CD4-positive, alpha-beta T cell (primary cell): ENCODE results near the gene TXNDC2. TPM values are rescaled to one million over a fixed set of nuclear protein-coding genes. Genes with fewer than 3 reads are reported as not detected.

Experiments
- ATAC-seq: fragments of 200-7000 bp; cut with Tn5 transposase; one replicate; pipeline ENCODE4 v1.10.0; 2022; ENCODE audit warnings: mild to moderate bottlenecking; ENCODE audit not compliant: poor library complexity
- CTCF ChIA-PET: fragments of 350-600 bp; sonication (Branson Sonifier 250); formaldehyde crosslinking; loops from one replicate; lab custom pipeline; 2021; ENCODE audit warnings: antibody characterized with exemption, inconsistent platforms; lab: Charles Lee
- POLR2A ChIA-PET: fragments of 350-600 bp; sonication (Branson Sonifier 250); formaldehyde crosslinking; loops from one replicate; lab custom pipeline; 2021; ENCODE audit warnings: antibody characterized with exemption, inconsistent platforms; lab: Charles Lee
- DNase-seq, 14 experiments: peaks; one replicate each; pipeline ENCODE4 v3.0.0-alpha.2; 2013 to 2020; ENCODE audit warnings: mixed read lengths in 2 of 14
- H3K27ac ChIP-seq, 2 donors: one replicate each; pipeline versions ENCODE4 v1.5.1 to v1.7.0; 2013; ENCODE audit warnings: low read length in 2 of 2, low read depth in 1 of 2, mild to moderate bottlenecking in 1 of 2
- H3K27me3 ChIP-seq, 2 experiments: 1 replicate in 1 of 2; 2 replicates in 1 of 2; pipeline versions ENCODE4 v1.6.1 to v1.7.0; 2013; ENCODE audit warnings: low read length in 2 of 2, control low read depth in 1 of 2, mild to moderate bottlenecking in 1 of 2, moderate library complexity in 1 of 2; ENCODE audit not compliant: insufficient read depth in 2 of 2, control insufficient read depth in 1 of 2
- H3K36me3 ChIP-seq: one replicate; pipeline ENCODE4 v1.6.1; 2013; ENCODE audit warnings: low read length, control low read depth; ENCODE audit not compliant: insufficient read depth
- H3K4me1 ChIP-seq: one replicate; pipeline ENCODE4 v1.6.1; 2013; ENCODE audit warnings: low read length, control low read depth; ENCODE audit not compliant: insufficient read depth
- H3K4me3 ChIP-seq: one replicate; pipeline ENCODE4 v1.5.1; 2013; ENCODE audit warnings: mild to moderate bottlenecking, low read length, moderate library complexity
- H3K9me3 ChIP-seq, 2 experiments: 1 replicate in 1 of 2; 2 replicates in 1 of 2; pipeline versions ENCODE4 v1.6.1 to v1.7.0; 2013; ENCODE audit warnings: low read length in 2 of 2, mild to moderate bottlenecking in 2 of 2, control low read depth in 1 of 2, moderate library complexity in 1 of 2; ENCODE audit not compliant: control insufficient read depth in 1 of 2, insufficient read depth in 1 of 2
- H3K27ac Mint-ChIP-seq: one replicate; pipeline ENCODE4 v1.8.0; 2020; ENCODE audit warnings: mixed read lengths
- H3K27me3 Mint-ChIP-seq: one replicate; pipeline ENCODE4 v1.8.0; 2021; ENCODE audit warnings: mixed read lengths
- H3K36me3 Mint-ChIP-seq: one replicate; pipeline ENCODE4 v1.8.0; 2021; ENCODE audit warnings: low read depth, mixed read lengths
- H3K4me1 Mint-ChIP-seq: one replicate; pipeline ENCODE4 v1.8.0; 2021; ENCODE audit warnings: low read depth, mixed read lengths
- H3K4me3 Mint-ChIP-seq: one replicate; pipeline ENCODE4 v1.8.0; 2020; ENCODE audit warnings: mild to moderate bottlenecking, mixed read lengths
- H3K9me3 Mint-ChIP-seq: one replicate; pipeline ENCODE4 v1.8.0; 2020; ENCODE audit warnings: mixed read lengths
- CTCF ChIP-seq: fragments of 200-600 bp; IDR thresholded peaks from one replicate; pipeline ENCODE4 v1.8.0; 2022; ENCODE audit warnings: antibody characterized with exemption, mild to moderate bottlenecking
- intact Hi-C, 2 experiments: fragments of 100-400 bp; cut with DNase I in 1 of 2; cut with micrococcal nuclease in 1 of 2; formaldehyde crosslinking; loops; one replicate each; pipeline versions ENCODE4 v1.15.1 to v1.9.0; 2023 to 2025; cut with DNase I, micrococcal nuclease
- total RNA-seq, 174 experiments: library from RNA in 2 of 174; stranded (reverse) in 2 of 174; gene quantifications; one replicate each; pipeline ENCODE4 v1.2.3 and lab custom pipeline; 2021 to 2026

The TXNDC2 gene
- total RNA-seq, 2 experiments from 2014 or later, result not detected

- POLR2A ChIA-PET, result no interaction called here
- Mint-ChIP-seq H3K27ac (no peak overlapping the region), H3K4me3 (no peak overlapping the region)
Observed at GRCh38 chr18:9878783-9879242, 7.0 kb upstream of the TXNDC2 start.

GRCh38 chr18:9884090-9884489 lies 1.7 kb upstream of the TXNDC2 start:
- Mint-ChIP-seq H3K4me3 (no peak overlapping the region), H3K9me3 (no peaks in the 10 kb centered on the region), H3K4me1 (no peaks in the 10 kb centered on the region), H3K27me3 (no peaks in the 10 kb centered on the region), H3K36me3 (no peaks in the 10 kb centered on the region), H3K27ac (no peak overlapping the region)
- Histone ChIP-seq H3K27ac (no peak overlapping the region), H3K4me3 (no peak overlapping the region), H3K36me3 (no peaks in the 10 kb centered on the region), H3K9me3 (no peaks in the 10 kb centered on the region), H3K27me3 (no peaks in the 10 kb centered on the region), H3K4me1 (no peaks in the 10 kb centered on the region)
- no peak for ATAC-seq
- ChIA-PET POLR2A (no interaction called here), CTCF (no interaction called here)
- intact Hi-C loops, result no loop called here
- no peak for TF ChIP-seq CTCF
- no peak for DNase-seq

More at GRCh38 chr18:9878783-9879242, 7.0 kb upstream of the TXNDC2 start:
- Mint-ChIP-seq H3K36me3 (no peaks in the 10 kb centered on the region), H3K27me3 (peaks cover 7% of the 10 kb centered on the region), H3K9me3 (no peaks in the 10 kb centered on the region), H3K4me1 (no peaks in the 10 kb centered on the region)
- intact Hi-C loops, result no loop called here
- H3K9me3 ChIP-seq, result no peaks in the 10 kb centered on the region
- no peak overlapping the region for H3K4me3 ChIP-seq
- no peak overlapping the region for H3K27ac ChIP-seq
- DNase-seq, result no peak
- no peak for TF ChIP-seq CTCF
- no peaks in the 10 kb centered on the region for H3K4me1 ChIP-seq
- no peaks in the 10 kb centered on the region for H3K27me3 ChIP-seq
- CTCF ChIA-PET, result no interaction called here
- H3K36me3 ChIP-seq, result no peaks in the 10 kb centered on the region
- ATAC-seq, result no peak

GRCh38 chr18:9884532-9885140 lies 1.1 kb upstream of the TXNDC2 start:
- H3K9me3 ChIP-seq, result no peaks in the 10 kb centered on the region
- no peaks in the 10 kb centered on the region for H3K36me3 ChIP-seq
- H3K36me3 Mint-ChIP-seq, result no peaks in the 10 kb centered on the region
- H3K27me3 ChIP-seq, result no peaks in the 10 kb centered on the region
- intact Hi-C loops, result no loop called here
- no peak for DNase-seq
- no peaks in the 10 kb centered on the region for H3K9me3 Mint-ChIP-seq
- CTCF ChIA-PET, result no interaction called here
- H3K27ac ChIP-seq, result no peak overlapping the region
- POLR2A ChIA-PET, result no interaction called here
- no peak overlapping the region for H3K27ac Mint-ChIP-seq
- no peaks in the 10 kb centered on the region for H3K4me1 Mint-ChIP-seq
- no peak for TF ChIP-seq CTCF
- no peaks in the 10 kb centered on the region for H3K4me1 ChIP-seq
- no peak overlapping the region for H3K4me3 Mint-ChIP-seq
- no peaks in the 10 kb centered on the region for H3K27me3 Mint-ChIP-seq
- no peak for ATAC-seq
- no peak overlapping the region for H3K4me3 ChIP-seq
